Mucosa of descending colon (tissue), 3 donors: ENCODE results near the gene ANGPTL4. TPM values are rescaled to one million over a fixed set of nuclear protein-coding genes. Genes with fewer than 3 reads are reported as not detected.
"Not testable (repeated sequence)": the region's sequence is repeated elsewhere in the genome, so short reads cannot be mapped to it uniquely, and the experiment has no call there.

ENCODE experiments used
- ATAC-seq: fragments of 200-7000 bp; cut with Tn5 transposase; one replicate; pipeline ENCODE4 v1.9.1; 2020; ENCODE audit warnings: mild to moderate bottlenecking, moderate library complexity
- DNase-seq, 3 donors: peaks; one replicate each; pipeline ENCODE4 v3.0.0-alpha.2; 2020
- H3K36me3 ChIP-seq: fragments of 200-600 bp; one replicate; pipeline ENCODE4 v1.8.0; 2021; ENCODE audit warnings: low read depth, mild to moderate bottlenecking
- H3K4me1 ChIP-seq: fragments of 200-600 bp; one replicate; pipeline ENCODE4 v1.8.0; 2021; ENCODE audit warnings: low read depth, mild to moderate bottlenecking
- H3K4me3 ChIP-seq: fragments of 200-600 bp; one replicate; pipeline ENCODE4 v1.8.0; 2021; ENCODE audit warnings: mild to moderate bottlenecking
- H3K9me3 ChIP-seq: fragments of 200-600 bp; one replicate; pipeline ENCODE4 v1.8.0; 2021; ENCODE audit warnings: mild to moderate bottlenecking
- intact Hi-C, 2 donors: fragments of 100-400 bp; cut with DNase I in 1 of 2; cut with micrococcal nuclease in 1 of 2; formaldehyde crosslinking; loops; one replicate each; pipeline versions ENCODE4 v1.11.0 to v1.11.1; 2022; cut with DNase I, micrococcal nuclease
- total RNA-seq, 3 donors: library from RNA; stranded (reverse); fragmentation: NEBNext Ultra II Directional in 2 of 3; extraction: Animal tissue kit (Norgen Biotek cat#: 25700) in 2 of 3; gene quantifications; one replicate each; pipeline versions ENCODE4 v1.2.1 to v1.2.4, GENCODE V29; 2021 to 2023
- TF ChIP-seq, protein P1 (sequence below): fragments of 200-600 bp; IDR thresholded peaks from one replicate; pipeline ENCODE4 v1.8.0; 2022; ENCODE audit warnings: antibody characterized with exemption, mild to moderate bottlenecking
- donor health status: DM: no; HTN: no; CAD: no; lungs with moderate emphysema.
- donor health status: DM: no; HTN: no; CAD: no.
- donor health status: DM: no; HTN: yes; CAD: no.

The ANGPTL4 gene
- total RNA-seq, 3 donors from 2014 or later, result 2.8 to 9.5 (median 2.9) TPM

DNA sequence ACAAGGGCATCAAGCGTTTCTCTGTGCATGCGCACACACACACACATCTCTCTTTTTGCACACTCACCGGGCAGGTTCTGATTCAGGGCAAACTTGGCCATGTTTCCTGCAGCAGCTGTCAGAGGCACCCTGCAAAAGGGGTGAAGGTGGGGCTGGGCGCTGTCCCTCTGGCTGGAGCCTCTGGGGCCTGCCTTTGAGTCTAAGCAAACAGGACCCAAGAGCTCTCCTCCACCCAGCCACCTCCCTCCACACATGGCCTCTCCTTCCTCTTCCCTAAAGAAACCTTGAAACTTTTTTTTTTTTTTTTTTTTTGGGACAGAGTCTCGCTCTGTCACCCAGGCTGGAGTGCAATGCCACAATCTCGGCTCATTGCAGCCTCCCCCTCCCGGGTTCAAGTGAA lies 26.2 kb upstream of the ANGPTL4 start:
- DNase-seq (peak in 1 of 3 donors; percentile 54), ATAC-seq (peak; percentile 7)
- Histone ChIP-seq H3K9me3 (no peaks in the 10 kb centered on the region), H3K36me3 (no peaks in the 10 kb centered on the region), H3K4me3 (no peak overlapping the region), H3K4me1 (peaks cover 11% of the 10 kb centered on the region)
- intact Hi-C loops, result no loop called here
- TF ChIP-seq, protein P1, sequence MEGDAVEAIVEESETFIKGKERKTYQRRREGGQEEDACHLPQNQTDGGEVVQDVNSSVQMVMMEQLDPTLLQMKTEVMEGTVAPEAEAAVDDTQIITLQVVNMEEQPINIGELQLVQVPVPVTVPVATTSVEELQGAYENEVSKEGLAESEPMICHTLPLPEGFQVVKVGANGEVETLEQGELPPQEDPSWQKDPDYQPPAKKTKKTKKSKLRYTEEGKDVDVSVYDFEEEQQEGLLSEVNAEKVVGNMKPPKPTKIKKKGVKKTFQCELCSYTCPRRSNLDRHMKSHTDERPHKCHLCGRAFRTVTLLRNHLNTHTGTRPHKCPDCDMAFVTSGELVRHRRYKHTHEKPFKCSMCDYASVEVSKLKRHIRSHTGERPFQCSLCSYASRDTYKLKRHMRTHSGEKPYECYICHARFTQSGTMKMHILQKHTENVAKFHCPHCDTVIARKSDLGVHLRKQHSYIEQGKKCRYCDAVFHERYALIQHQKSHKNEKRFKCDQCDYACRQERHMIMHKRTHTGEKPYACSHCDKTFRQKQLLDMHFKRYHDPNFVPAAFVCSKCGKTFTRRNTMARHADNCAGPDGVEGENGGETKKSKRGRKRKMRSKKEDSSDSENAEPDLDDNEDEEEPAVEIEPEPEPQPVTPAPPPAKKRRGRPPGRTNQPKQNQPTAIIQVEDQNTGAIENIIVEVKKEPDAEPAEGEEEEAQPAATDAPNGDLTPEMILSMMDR, result no peak

DNA sequence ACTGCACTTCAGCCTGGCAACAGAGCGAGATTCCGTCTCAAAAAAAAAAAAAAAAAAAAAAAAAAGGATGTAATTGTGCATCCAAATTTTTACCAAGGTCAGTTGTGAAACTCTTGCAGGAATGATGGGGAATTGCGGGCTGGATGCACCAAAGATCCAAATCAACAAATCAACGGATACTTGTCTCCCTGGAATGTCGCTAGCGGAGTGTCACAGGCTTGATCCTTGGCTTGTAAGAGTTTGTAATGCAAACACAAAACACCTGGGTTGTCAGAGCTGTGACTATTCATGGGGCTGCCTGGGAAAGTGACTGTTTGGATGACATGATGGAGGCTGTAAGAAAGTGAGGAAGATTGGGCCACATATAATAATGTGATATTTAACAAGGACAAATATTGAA lies 25.1 kb upstream of the ANGPTL4 start:
- H3K4me3 ChIP-seq, result no peak overlapping the region
- intact Hi-C loops, result no loop called here
- no peak for ATAC-seq
- peaks cover 14% of the 10 kb centered on the region for H3K4me1 ChIP-seq
- no peaks in the 10 kb centered on the region for H3K9me3 ChIP-seq
- no peak for DNase-seq
- H3K36me3 ChIP-seq, result no peaks in the 10 kb centered on the region
- TF ChIP-seq, protein P1, result no peak

- Histone ChIP-seq H3K9me3 (no peaks in the 10 kb centered on the region), H3K4me1 (peaks cover 6% of the 10 kb centered on the region), H3K36me3 (no peaks in the 10 kb centered on the region), H3K4me3 (no peak overlapping the region)
- TF ChIP-seq, protein P1, result no peak
- intact Hi-C loops, result no loop called here
- ATAC-seq (no peak), DNase-seq (peak in 2 of 3 donors; percentile 29 to 31)
These were observed 23.4 kb upstream of the ANGPTL4 start for GRCh38 chr19:8340341-8341096.

DNA sequence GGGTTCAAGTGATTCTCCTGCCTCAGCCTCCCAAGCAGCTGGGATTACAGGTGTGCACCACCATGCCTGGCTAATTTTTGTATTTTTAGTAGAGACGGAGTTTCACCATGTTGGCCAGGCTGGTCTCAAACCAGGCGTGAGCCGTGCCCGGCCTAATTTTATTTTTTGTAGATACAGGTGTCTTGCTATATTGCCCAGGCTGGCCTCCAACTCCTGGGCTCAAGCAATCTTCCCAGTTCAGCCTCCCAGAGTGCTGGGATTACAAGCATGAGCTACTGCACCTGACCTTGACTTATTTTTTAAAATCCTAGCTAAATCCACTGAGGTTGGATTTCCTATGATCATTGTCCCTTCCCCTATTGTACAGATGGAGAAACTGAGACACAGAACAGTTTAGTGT lies 22.5 kb upstream of the ANGPTL4 start:
- H3K36me3 ChIP-seq, ATAC-seq, H3K4me1 ChIP-seq, H3K9me3 ChIP-seq, H3K4me3 ChIP-seq, intact Hi-C loops: not testable (repeated sequence)
- peak in 1 of 3 donors; percentile 7 for DNase-seq

GRCh38 chr19:8342316-8342683 lies 21.7 kb upstream of the ANGPTL4 start:
- intact Hi-C loops, result no loop called here
- TF ChIP-seq, protein P1, result no peak
- Histone ChIP-seq H3K36me3 (no peaks in the 10 kb centered on the region), H3K4me3 (no peak overlapping the region), H3K9me3 (no peaks in the 10 kb centered on the region), H3K4me1 (peaks cover 3% of the 10 kb centered on the region)
- ATAC-seq (no peak), DNase-seq (no peak)

DNA sequence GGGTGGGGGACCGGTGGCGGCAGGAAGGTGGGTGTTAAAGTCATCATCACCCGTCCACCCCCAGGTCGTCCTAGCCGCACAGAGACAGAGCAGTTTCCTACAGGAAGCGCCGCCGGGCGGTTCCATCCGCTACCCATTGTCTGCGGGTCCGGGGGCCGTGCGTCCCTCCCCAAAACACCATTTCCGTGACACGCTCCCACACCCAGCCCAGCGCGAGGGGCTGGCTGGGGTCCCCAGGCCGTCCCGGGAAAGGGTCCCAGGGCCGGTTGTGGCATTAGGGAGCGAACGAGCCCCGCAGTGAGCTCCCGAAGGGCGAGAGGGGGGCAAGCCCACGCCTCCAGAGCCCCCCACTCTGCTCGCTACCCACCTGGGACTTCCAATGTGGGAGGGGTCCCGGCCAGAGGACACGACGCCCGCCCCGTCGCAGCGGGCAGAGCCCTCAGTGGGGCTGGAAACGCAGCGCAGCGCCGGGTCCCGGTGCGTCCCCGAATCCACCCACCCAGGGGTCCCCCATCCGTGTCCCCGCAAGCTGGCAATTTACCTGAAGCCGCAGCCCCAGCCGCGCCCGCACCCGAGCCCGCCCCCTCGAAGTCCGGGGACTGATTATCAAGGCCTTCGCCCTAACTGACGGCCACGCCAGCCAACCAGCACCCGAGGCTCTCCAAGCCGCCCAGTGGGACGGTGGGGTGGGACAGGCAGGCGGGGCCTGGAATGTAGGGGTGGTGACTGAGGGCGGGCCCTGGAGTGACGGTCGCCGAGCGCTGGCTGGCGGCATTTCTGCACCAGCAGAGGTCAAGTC lies 21.1 kb upstream of the ANGPTL4 start, which contains the start of gene KANK3:
TSS of gene KANK3 (minus strand) at position 579 of the 799 bp plus-strand sequence. CDS start 5,434 bp downstream, outside the sequence.
- H3K4me1 ChIP-seq, result peaks cover 3% of the 10 kb centered on the region
- H3K4me3 ChIP-seq, result no peak within 1 kb of the TSS
- H3K36me3 ChIP-seq, result no peaks in the 10 kb centered on the region
- ATAC-seq (peak; percentile 100), DNase-seq (peak; percentile 97 to 98 (median 97))
- intact Hi-C loops, result no loop called here
- H3K9me3 ChIP-seq, result no peaks in the 10 kb centered on the region
- TF ChIP-seq, protein P1, result no peak
